Suppressor macrophage (primary cell): Measurements from ENCODE around the gene PRKAR2A.
"Not testable (repeated sequence)": the region's sequence is repeated elsewhere in the genome, so short reads cannot be mapped to it uniquely, and the experiment has no call there.

ENCODE experiments used
- DNase-seq, 4 experiments: peaks; one replicate each; pipeline ENCODE4 v3.0.0-alpha.2; 2020 to 2022

The PRKAR2A gene

GRCh38 chr3:48835650-48836366 lies 11.9 kb downstream of the PRKAR2A start:
- DNase-seq, result peak in 1 of 4 experiments; percentile 14

DNA sequence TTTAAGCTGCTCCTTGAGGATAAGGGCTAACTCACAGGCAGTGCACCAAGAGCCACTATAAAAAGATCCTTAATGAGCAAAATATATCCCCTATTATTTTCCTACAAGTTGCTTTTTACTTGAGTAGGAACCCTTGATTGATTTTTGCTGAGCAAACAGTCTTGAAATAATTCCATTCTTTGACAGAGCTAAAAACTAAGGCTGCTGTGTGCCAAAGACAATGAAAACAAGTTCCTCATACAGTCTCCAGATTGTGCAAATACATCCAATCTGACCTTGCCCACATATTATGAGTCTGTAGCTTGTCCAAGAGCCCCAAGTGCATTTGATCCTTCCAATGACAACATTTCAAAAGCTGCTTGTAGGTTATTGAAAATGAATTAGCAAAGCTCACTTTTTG lies 15.0 kb downstream of the PRKAR2A start:
- DNase-seq, result peak; percentile 25 to 64 (median 46)

DNA sequence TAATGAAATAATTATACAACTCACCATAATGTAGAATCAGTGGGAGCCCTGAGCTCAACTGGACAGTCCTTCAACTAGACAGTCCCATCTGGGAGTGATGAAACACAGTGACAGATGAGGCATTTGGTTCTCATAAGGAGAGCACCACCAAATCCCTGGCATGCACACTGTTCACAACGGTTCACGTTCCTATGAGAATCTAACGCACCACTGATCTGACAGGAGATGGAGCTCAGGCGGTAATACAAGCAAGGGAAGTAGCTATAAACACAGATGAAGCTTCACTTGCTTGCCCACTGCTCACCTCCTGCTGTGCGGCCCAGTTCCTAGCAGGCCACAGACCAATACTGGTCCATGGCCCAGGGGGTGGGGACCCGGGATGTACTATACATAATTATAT lies 17.0 kb downstream of the PRKAR2A start:
- DNase-seq, result no peak

DNA sequence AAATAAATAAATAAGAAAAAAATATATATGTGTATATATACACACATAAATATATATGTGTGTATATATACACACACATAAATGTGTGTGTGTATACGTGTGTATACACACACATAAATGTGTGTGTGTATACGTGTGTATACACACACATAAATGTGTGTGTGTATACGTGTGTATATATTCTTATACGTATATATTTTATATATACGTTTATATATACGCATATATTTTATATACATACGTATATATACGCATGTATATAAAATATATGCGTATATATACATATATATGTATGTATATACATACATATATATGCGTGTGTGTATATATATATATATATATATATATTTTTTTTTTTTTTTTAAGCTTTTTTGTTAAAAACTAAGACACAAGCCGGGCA lies 18.1 kb downstream of the PRKAR2A start:
- not testable (repeated sequence) for DNase-seq

GRCh38 chr3:48827874-48828273 lies 19.8 kb downstream of the PRKAR2A start:
- not testable (repeated sequence) for DNase-seq

GRCh38 chr3:48826451-48826850 lies 21.2 kb downstream of the PRKAR2A start:
- peak; percentile 2 to 48 (median 28) for DNase-seq

DNA sequence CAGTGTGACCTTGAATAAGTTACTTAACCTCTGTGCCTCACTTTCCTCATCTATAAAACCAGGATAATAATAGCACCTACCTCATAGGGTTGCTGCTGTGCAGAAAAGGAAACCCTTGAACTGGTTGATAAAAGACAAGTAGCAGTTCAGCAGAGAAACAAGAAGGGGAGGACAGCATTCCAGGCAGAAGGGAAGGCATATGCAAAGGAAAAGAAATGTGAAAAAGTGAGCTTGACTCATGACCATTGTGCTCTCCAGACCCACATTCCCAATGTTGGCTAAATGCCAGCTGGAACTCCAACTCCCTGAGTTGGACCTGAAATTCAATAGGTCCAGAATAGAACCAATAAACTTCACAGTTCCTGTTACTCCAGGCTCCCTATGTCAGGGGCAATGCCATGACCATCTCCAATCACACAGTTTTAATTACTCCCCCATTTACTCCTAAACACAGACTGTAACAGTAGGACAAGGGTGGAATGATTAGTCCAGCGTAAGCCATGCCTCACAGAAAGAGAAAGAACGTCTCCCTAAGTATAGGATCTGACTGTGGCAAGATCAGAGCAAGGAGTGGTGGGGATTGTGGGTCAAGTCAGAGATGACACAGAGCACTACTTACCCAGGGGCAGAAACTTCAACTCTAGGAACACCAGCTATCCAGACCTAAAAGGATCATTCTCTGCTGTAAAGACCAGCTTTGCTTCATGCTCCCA lies 26.9 kb downstream of the PRKAR2A start:
- no peak for DNase-seq

DNA sequence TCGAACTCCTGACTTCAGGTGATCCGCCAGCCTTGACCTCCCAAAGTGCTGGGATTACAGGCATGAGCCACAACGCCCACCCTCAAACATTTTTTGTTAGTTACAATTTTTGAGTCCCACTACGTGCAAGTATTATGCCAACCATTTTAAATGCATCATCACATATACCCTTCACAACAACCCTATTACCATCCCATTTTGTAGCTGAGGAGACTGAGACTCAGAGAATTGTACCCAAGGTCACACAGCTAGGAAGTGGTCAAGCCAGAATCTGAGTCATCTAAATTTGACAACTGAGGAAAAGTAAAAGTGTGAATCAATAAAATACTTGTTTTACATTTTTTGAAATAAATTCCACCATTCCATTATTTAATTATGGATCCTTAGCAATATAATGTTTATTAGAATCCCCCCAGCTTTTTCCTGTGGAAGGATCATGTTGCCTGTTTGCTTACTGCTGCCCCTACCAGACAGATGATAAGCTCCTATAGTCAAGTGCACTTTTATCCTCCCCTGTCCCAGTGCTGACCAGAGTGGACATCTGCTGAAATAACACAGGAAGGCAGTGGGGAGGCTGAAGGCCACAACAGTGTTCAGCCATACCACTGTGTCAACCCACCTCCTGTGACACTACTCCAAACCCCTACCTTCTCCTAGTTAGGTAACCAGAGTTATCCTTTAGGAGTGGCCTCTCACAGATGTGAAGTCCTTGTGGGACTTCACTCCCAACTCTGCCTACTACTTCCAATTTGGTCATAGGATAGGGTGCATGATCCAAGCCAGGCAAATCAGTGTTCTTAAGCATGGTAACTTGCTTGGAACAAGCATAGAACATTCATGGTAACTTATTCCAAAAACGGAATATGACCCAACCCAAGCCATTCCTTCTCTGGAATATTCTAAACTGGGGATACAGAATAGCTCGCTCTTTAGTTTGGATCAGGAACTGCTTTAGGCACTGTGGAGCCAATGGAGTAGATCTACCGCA lies 28.1 kb downstream of the PRKAR2A start:
- no peak for DNase-seq

- DNase-seq, result no peak
Measured at GRCh38 chr3:48811524-48811923, 36.1 kb downstream of the PRKAR2A start.

DNA sequence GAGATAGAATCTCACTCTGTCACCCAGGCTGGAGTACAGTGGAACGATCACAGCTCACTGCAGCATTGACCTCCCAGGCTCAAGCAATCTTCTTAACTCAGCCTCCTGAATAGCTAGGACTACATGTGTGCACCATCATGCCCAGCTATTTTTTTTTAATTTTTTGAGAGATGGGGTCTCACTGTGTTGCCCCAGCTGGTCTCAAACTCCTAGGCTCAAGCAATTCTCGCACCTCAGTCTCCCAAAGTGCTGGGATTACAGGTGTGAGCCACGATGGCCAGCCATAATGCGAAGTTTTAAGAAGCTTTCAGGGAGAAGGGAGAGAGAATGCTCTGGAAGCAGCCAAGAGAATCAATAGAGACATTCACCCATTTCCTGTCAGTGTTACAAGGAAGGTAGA lies 42.7 kb downstream of the PRKAR2A start:
- DNase-seq, result no peak

GRCh38 chr3:48800831-48801230 lies 46.8 kb downstream of the PRKAR2A start:
- not testable (repeated sequence) for DNase-seq

- no peak for DNase-seq
Measured at GRCh38 chr3:48798998-48799397, 48.7 kb downstream of the PRKAR2A start.

- no peak for DNase-seq
Measured at GRCh38 chr3:48797626-48798025, 50.0 kb downstream of the PRKAR2A start.

- DNase-seq, result no peak
Measured at GRCh38 chr3:48795997-48796732, 51.5 kb downstream of the PRKAR2A start.

DNA sequence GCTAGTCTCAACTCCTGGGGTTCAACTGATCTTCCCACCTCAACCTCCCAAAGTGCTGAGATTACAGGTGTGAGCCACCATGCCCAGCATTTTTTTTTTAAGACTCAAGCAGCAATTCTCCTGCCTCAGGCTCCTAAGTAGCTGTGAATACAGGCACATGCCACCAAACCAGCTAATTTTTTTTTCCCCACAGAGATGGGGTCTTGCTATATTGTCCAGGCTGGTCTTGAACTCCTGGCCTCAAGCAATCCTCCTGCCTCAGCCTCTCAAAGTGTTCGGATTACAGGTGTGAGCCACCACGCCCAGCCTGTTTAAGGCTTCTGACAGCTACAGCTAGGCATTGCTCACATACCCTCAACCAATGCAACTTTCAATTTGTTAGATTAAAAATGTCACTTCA lies 54.2 kb downstream of the PRKAR2A start:
- DNase-seq, result not testable (repeated sequence)

GRCh38 chr3:48789665-48790064 lies 58.0 kb downstream of the PRKAR2A start:
- no peak for DNase-seq

GRCh38 chr3:48788544-48789162 lies 59.0 kb downstream of the PRKAR2A start:
- DNase-seq, result no peak

GRCh38 chr3:48784426-48785120 lies 63.1 kb downstream of the PRKAR2A start:
- DNase-seq, result no peak

DNA sequence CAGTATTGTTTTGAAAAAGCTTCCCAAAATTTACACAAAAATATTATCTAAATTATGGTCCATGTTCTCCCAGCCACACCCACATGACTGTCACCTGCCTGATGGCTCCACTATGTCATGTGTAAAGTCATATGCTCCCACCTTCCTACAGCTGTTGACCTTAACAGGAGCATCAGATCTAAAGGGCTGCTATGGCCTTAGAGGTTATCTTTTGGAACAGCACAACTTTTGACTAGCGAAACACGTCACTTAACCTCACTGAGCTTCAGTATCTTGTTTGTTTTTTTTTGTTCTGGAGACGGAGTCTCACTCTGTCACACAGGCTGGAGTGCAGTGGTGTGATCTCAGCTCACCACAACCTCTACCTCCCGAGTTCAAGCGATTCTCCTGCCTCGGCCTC lies 64.4 kb downstream of the PRKAR2A start:
- no peak for DNase-seq

- no peak for DNase-seq
Measured at GRCh38 chr3:48782046-48782445, 65.6 kb downstream of the PRKAR2A start.

- not testable (repeated sequence) for DNase-seq
Measured at GRCh38 chr3:48778565-48778964, 69.1 kb downstream of the PRKAR2A start.
